B cell (primary cell): ENCODE measurements around the gene STK16. TPM values are rescaled to one million over a fixed set of nuclear protein-coding genes. Genes with fewer than 3 reads are reported as not detected.

Experiments used
- ATAC-seq: fragments of 200-7000 bp; cut with Tn5 transposase; one replicate; pipeline ENCODE4 v1.10.0; 2021; ENCODE audit warnings: low read depth, mild to moderate bottlenecking, moderate number of reproducible peaks, moderate library complexity
- CTCF ChIA-PET: fragments of 350-600 bp; sonication (Branson Sonifier 250); formaldehyde crosslinking; loops from one replicate; lab custom pipeline; 2021; ENCODE audit warnings: antibody characterized with exemption, inconsistent platforms; lab: Charles Lee
- POLR2A ChIA-PET: fragments of 350-600 bp; sonication (Branson Sonifier 250); formaldehyde crosslinking; loops from one replicate; lab custom pipeline; 2021; ENCODE audit warnings: antibody characterized with exemption; lab: Charles Lee
- DNase-seq: peaks from one replicate; pipeline ENCODE4 v3.0.0; 2013
- H2AFZ ChIP-seq: 2 replicates; pipeline ENCODE4 v1.6.1; 2012; ENCODE audit warnings: mild to moderate bottlenecking, low read depth, low read length; ENCODE audit not compliant: insufficient read depth, poor library complexity, severe bottlenecking
- H3K27ac ChIP-seq, 2 donors: 1 replicate in 1 of 2; 2 replicates in 1 of 2; pipeline ENCODE4 v1.5.1; 2012 to 2013; ENCODE audit warnings: low read length in 2 of 2, mild to moderate bottlenecking in 2 of 2, moderate library complexity in 1 of 2
- H3K27me3 ChIP-seq, 4 experiments: fragments of 200-600 bp in 1 of 4; sonication (generic) in 1 of 4; replicated peaks in 1 of 4; 1 replicate in 2 of 4; 2 replicates in 2 of 4; pipeline versions ENCODE4 v1.6.1 to v1.7.0; 2013 to 2016; ENCODE audit warnings: low read length in 3 of 4, mild to moderate bottlenecking in 2 of 4, mixed read lengths in 1 of 4, moderate library complexity in 1 of 4; ENCODE audit not compliant: insufficient read depth in 4 of 4, control insufficient read depth in 3 of 4; ENCODE audit errors: control extremely low read depth in 1 of 4
- H3K36me3 ChIP-seq, 2 experiments: replicated peaks in 1 of 2; 1 replicate in 1 of 2; 2 replicates in 1 of 2; pipeline versions ENCODE4 v1.6.1 to v1.7.1; 2013; ENCODE audit warnings: low read length in 1 of 2; ENCODE audit not compliant: insufficient read depth in 2 of 2, control insufficient read depth in 1 of 2; ENCODE audit errors: control extremely low read depth in 1 of 2, extremely low read depth in 1 of 2
- H3K4me1 ChIP-seq, 2 donors: fragments of 200-600 bp in 1 of 2; sonication (generic) in 1 of 2; 1 replicate in 1 of 2; 2 replicates in 1 of 2; pipeline versions ENCODE4 v1.5.1 to v1.6.1; 2013 to 2017; ENCODE audit warnings: low read length in 2 of 2; ENCODE audit not compliant: control insufficient read depth in 2 of 2, insufficient read depth in 2 of 2
- H3K4me2 ChIP-seq: replicated peaks from 2 replicates; pipeline ENCODE3; 2012; ENCODE audit warnings: mild to moderate bottlenecking, low read depth, low read length; ENCODE audit not compliant: poor library complexity, severe bottlenecking
- H3K4me3 ChIP-seq, 5 experiments: fragments of 200-600 bp in 1 of 5; sonication (generic) in 1 of 5; 1 replicate in 3 of 5; 2 replicates in 2 of 5; pipeline versions ENCODE4 v1.5.1 to v1.7.0; 2011 to 2016; ENCODE audit warnings: low read length in 4 of 5, mild to moderate bottlenecking in 4 of 5, low read depth in 2 of 5, control low read depth in 1 of 5, moderate library complexity in 1 of 5; ENCODE audit not compliant: insufficient read depth in 1 of 5; ENCODE audit errors: control extremely low read depth in 1 of 5, extremely low read depth in 1 of 5
- H3K79me2 ChIP-seq: fragments of 200-600 bp; sonication (generic); one replicate; pipeline ENCODE4 v1.6.0; 2016; ENCODE audit warnings: low read length; ENCODE audit not compliant: control insufficient read depth, insufficient read depth
- H3K9ac ChIP-seq: fragments of 200-600 bp; sonication (generic); 2 replicates; pipeline ENCODE4 v1.6.1; 2017; ENCODE audit warnings: mild to moderate bottlenecking, low read length, moderate library complexity
- H3K9me3 ChIP-seq, 3 donors: one replicate each; pipeline versions ENCODE4 v1.6.1 to v1.7.1; 2013; ENCODE audit warnings: low read length in 2 of 3; ENCODE audit not compliant: control insufficient read depth in 2 of 3, insufficient read depth in 1 of 3; ENCODE audit errors: control extremely low read depth in 1 of 3
- H4K20me1 ChIP-seq: 2 replicates; pipeline ENCODE4 v1.6.0; 2012; ENCODE audit warnings: mild to moderate bottlenecking, low read length; ENCODE audit not compliant: insufficient read depth, control insufficient read depth, poor library complexity, severe bottlenecking
- H3K27ac Mint-ChIP-seq: one replicate; pipeline ENCODE4 v1.8.0; 2021; ENCODE audit warnings: mixed read lengths
- H3K27me3 Mint-ChIP-seq: one replicate; pipeline ENCODE4 v1.8.0; 2021; ENCODE audit warnings: mixed read lengths
- H3K4me1 Mint-ChIP-seq: one replicate; pipeline ENCODE4 v1.8.0; 2021; ENCODE audit warnings: mixed read lengths
- H3K4me3 Mint-ChIP-seq: one replicate; pipeline ENCODE4 v1.8.0; 2021; ENCODE audit warnings: mixed read lengths
- H3K9me3 Mint-ChIP-seq: one replicate; pipeline ENCODE4 v1.8.0; 2022; ENCODE audit warnings: mixed read lengths; ENCODE audit not compliant: insufficient read depth
- EZH2 ChIP-seq: IDR thresholded peaks from 2 replicates; pipeline ENCODE4 v1.6.1; 2012; ENCODE audit warnings: borderline replicate concordance, low read depth, mild to moderate bottlenecking, moderate library complexity, low read length; ENCODE audit not compliant: insufficient read depth, poor library complexity, severe bottlenecking
- WGBS: methylation state at CpG from one replicate; pipeline ENCODE4 v1.1.5; 2013; ENCODE audit warnings: missing lambda C conversion rate; ENCODE audit not compliant: insufficient coverage; 5-methylcytosine and 5-hydroxymethylcytosine counted together
- intact Hi-C: fragments of 100-400 bp; cut with micrococcal nuclease; formaldehyde crosslinking; loops from one replicate; pipeline ENCODE4 v1.10.0; 2022
- polyA plus RNA-seq: library from polyadenylated mRNA; depleted of rRNA; stranded (reverse); fragments of >200 nt; gene quantifications from 2 replicates; pipeline ENCODE4 v1.2.3, GENCODE V29; 2012
- total RNA-seq, 2 donors: library from RNA; stranded (reverse); fragments of 120-200 nt in 1 of 2; gene quantifications; 1 replicate in 1 of 2; 2 replicates in 1 of 2; pipeline versions ENCODE4 v1.2.3 to v1.2.4, GENCODE V29; 2013 to 2022
- TF ChIP-seq, protein P1 (sequence below): fragments of 200-600 bp; IDR thresholded peaks from one replicate; pipeline ENCODE4 v1.8.0; 2022; ENCODE audit warnings: antibody characterized with exemption, mild to moderate bottlenecking

The STK16 gene
- total and polyA plus RNA-seq, 2 donors (not counting 1 experiment from before 2014, with no cell fraction given), result 29.0 to 60.1 TPM

DNA sequence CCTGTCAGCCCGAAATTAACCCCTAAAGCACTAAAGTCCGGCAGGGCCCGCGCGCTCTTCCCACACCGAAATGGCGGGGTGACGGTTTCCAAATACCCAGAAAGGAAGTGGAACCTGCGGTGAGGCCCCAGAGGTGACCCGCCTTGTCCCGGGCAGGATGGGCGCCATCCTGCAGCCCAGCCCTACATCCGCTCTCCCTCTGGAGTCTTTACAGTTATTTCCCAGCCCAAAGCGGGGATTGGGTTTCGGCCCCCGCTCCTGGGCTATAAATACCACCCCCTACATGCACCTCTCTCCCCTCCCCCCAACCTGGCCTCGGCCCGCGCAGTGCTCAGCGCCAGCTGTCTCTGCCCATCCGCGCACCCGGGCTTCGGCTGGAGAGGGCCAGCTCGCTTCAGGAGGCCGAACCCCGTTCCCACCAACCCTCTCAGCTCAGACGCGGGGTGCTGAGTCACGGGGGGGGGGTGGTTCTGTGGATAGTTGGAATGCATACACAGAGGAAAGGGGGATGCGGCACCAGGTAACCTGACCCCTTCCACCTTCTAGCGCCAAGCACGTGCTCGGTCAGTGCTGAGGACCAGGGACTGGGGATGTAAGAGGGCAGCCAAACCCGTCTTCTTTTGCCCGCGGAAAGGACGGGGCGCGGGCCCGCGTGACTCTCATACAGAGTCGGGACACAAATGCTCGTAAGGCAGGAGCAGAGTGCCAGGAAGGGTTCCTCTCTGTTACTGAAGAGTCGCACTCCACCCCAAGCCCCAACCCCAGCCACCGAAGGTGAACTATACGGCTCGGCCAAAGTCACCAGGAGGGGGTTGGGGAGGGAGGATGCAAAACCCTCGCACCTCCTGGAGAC lies 7.8 kb downstream of the STK16 start, which contains the start of gene TUBA4B:
TUBA4B (plus strand) TSS at position 344 of the 853 bp plus-strand sequence; CDS start at position 509, 165 bp downstream.
- peaks cover 48% of the 10 kb centered on the region for H3K79me2 ChIP-seq
- peaks cover 2 to 31% of the 10 kb centered on the region in 2 experiments for H3K36me3 ChIP-seq
- Mint-ChIP-seq H3K27me3 (no peaks in the 10 kb centered on the region), H3K9me3 (no peaks in the 10 kb centered on the region), H3K4me1 (peaks cover 57% of the 10 kb centered on the region), H3K4me3 (peak within 1 kb of the TSS; percentile 87), H3K27ac (peak within 1 kb of the TSS; percentile 96)
- peak within 1 kb of the TSS; percentile 83 to 97 (median 90) for H3K4me3 ChIP-seq
- TF ChIP-seq, protein P1, sequence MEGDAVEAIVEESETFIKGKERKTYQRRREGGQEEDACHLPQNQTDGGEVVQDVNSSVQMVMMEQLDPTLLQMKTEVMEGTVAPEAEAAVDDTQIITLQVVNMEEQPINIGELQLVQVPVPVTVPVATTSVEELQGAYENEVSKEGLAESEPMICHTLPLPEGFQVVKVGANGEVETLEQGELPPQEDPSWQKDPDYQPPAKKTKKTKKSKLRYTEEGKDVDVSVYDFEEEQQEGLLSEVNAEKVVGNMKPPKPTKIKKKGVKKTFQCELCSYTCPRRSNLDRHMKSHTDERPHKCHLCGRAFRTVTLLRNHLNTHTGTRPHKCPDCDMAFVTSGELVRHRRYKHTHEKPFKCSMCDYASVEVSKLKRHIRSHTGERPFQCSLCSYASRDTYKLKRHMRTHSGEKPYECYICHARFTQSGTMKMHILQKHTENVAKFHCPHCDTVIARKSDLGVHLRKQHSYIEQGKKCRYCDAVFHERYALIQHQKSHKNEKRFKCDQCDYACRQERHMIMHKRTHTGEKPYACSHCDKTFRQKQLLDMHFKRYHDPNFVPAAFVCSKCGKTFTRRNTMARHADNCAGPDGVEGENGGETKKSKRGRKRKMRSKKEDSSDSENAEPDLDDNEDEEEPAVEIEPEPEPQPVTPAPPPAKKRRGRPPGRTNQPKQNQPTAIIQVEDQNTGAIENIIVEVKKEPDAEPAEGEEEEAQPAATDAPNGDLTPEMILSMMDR, result no peak
- TF ChIP-seq EZH2, result no peak
- H3K4me2 ChIP-seq, result peak within 1 kb of the TSS; percentile 100
- peak within 1 kb of the TSS; percentile 90 for H3K9ac ChIP-seq
- H3K27ac ChIP-seq, result peak within 1 kb of the TSS; percentile 93 to 94
- peaks cover 22% of the 10 kb centered on the region for H4K20me1 ChIP-seq
- H3K9me3 ChIP-seq, result no peaks in the 10 kb centered on the region
- CTCF ChIA-PET, result interaction anchor here (0.6 to 7.6 kb wide), 16 partner anchors 8 to 82 kb away, joined by 3 to 97 read pairs (median 10); partner anchors contain the start of genes ABCB6, ANKZF1, ATG9A and CNPPD1
- ATAC-seq (peak; percentile 12), DNase-seq (peak; percentile 64)
- POLR2A ChIA-PET, result interaction anchor here (0.6 to 4.2 kb wide), 14 partner anchors 8 to 356 kb away, joined by 3 to 106 read pairs (median 6); partner anchors contain the start of genes ABCB6, ANKZF1, ATG9A and CNPPD1
- peaks cover 42 to 52% of the 10 kb centered on the region in 2 donors for H3K4me1 ChIP-seq
- intact Hi-C loops, result loop anchor here (1.0 to 5.0 kb wide), 5 partner anchors 8 to 1036 kb away; partner anchors contain the start of genes ARPC2, GLB1L, NHEJ1 and STK16
- WGBS, result under 1% methylated on average over 39 of the region's 49 CpGs
- H3K27me3 ChIP-seq, result no peaks in the 10 kb centered on the region
- H2AFZ ChIP-seq, result peak within 1 kb of the TSS; percentile 93
